GM19324 (cell line): Measurements from ENCODE around the gene UQCC2.

Experiments used
- ATAC-seq: cut with Tn5 transposase; IDR thresholded peaks from one replicate; pipeline ENCODE4 v1.9.1; 2021; ENCODE audit warnings: mild to moderate bottlenecking, moderate library complexity; ENCODE audit not compliant: unreplicated experiment, low FRiP score

UQCC2 gene

DNA sequence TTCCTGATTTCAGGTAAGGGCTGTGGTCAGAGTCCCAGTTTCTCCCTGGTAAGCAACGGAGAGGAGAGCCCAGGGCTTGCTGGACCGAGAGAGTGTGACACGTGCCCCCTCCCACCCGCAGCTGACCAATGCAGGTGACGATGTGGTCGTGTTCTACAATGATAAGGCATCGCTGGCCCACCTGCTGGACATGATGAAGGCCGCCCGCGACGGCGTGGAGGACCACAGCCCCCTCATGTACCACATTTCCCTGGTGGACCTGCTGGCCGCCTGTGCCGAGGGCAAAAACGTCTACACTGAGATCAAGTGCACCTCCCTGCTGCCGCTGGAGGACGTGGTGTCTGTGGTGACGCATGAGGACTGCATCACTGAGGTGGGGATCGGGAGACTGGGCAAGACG lies 31.7 kb downstream of the UQCC2 start:
- ATAC-seq, result no peak

GRCh38 chr6:33678932-33679490 lies 32.5 kb downstream of the UQCC2 start:
- ATAC-seq, result no peak

- no peak for ATAC-seq
Observed at GRCh38 chr6:33678233-33678931, 33.1 kb downstream of the UQCC2 start.

DNA sequence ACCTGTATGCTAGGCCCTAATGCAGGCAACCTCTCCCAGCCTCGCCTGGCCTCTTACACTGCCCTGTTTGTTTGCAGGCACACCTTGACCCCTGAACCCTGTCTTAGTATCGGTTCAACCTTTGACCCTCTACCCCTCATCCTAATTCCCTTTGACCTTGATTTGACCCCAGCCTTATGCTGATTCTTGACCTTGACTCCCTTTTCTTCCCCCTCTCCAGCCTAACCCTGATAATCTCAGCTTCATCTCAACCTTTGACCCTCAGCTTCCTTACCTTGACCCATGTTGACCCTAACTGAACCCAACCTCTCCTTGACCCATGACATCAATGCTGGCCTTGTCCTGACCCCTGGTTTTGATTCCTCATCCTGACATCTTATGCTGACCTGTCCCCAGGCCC lies 33.8 kb downstream of the UQCC2 start:
- no peak for ATAC-seq

DNA sequence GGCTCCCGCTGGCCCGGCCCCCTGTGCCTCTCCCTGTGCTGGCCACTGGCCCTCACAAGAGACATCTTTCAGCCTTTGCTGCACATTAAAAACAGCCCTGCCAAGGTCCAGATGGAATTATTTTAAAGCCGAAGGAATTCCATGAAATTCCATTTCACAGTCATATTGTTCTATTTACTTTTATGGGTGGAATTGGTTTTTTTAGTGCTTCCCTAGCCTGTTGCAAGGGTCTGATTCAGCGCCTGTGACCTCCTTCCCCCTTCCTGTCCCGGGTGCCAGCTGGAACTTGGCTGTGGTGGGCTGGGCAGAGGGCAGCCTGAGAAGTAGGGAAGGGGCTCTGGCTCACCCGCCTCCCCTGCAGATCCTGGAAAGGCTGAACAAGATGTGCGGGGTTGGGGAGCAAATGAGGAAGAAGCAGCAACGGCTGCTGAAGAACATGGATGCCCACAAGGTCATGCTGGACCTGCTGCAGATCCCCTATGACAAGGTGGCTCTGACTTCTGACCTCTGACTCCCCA lies 34.3 kb downstream of the UQCC2 start:
- ATAC-seq, result no peak

DNA sequence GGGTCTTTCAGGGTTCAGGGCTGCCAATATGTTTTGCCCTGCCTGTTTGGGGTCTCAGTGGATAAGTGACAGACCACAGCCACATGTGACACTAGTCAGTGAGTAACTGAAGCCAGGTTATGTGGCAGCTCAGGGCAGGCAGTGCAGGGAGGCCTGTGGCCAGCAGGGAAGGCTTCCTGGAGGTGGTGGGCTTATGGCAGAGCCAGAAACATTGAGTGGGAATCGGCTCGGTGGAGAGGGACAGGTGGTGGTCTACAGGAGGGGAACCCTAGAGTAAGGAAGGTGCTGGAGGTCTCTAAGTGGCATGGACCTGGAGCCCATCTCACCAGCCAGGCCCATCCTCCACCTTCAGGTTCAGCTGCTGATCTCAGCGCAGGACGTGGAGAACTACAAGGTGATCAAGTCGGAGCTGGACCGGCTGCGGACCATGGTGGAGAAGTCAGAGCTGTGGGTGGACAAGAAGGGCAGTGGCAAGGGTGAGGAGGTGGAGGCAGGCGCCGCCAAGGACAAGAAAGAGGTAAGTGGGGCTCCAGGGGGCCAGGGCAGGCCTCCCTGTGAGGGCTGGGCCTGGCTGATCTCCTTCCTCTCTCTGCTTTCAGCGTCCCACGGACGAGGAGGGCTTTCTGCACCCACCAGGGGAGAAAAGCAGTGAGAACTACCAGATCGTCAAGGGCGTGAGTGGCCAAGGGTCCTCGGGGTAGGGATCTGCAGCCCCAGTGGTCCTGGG lies 34.9 kb downstream of the UQCC2 start:
- ATAC-seq, result no peak

DNA sequence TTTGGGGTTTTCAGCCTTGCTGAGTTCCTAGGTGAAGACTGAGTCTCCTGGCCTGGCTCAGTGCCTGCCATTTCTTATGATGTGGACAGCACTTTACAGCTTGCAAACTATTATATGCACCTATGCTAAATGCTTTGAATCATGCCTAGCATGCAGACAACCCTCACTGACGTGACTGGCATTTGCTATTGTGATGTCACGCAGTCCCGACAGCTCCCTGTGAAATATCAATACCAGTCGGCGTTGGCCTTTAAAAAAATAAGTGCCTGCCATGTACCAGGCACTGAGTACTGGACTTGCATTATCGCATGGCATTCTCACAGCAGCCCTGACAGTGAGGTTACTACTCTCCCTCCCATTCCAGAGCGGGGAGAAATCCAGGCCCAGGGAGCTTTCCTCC lies 35.5 kb downstream of the UQCC2 start:
- ATAC-seq, result no peak

- ATAC-seq, result no peak
Observed at GRCh38 chr6:33673851-33674250, 37.6 kb downstream of the UQCC2 start.

DNA sequence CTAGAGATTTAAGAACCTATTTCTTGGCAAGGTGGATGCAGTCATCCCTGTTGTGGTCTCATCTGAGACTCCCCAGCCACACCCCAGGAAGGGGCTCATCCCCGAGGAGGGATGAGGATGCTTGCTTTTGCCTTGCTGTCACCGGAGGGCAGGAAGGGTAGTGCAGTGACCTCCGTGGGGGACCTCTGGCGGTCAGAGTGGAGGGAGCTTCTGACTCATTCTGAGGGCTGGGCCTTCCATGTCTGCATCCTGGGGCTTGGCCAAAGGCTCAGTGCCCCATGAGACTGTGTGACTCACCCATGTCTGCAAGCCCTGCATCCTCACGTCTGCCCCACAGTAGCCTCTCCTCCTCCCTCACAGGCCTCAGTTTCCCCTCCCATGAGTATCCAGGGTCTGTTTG lies 38.7 kb downstream of the UQCC2 start:
- ATAC-seq, result no peak

GRCh38 chr6:33671744-33672072 lies 39.8 kb downstream of the UQCC2 start:
- ATAC-seq, result no peak

- ATAC-seq, result no peak
Observed at GRCh38 chr6:33670971-33671743, 40.3 kb downstream of the UQCC2 start.

DNA sequence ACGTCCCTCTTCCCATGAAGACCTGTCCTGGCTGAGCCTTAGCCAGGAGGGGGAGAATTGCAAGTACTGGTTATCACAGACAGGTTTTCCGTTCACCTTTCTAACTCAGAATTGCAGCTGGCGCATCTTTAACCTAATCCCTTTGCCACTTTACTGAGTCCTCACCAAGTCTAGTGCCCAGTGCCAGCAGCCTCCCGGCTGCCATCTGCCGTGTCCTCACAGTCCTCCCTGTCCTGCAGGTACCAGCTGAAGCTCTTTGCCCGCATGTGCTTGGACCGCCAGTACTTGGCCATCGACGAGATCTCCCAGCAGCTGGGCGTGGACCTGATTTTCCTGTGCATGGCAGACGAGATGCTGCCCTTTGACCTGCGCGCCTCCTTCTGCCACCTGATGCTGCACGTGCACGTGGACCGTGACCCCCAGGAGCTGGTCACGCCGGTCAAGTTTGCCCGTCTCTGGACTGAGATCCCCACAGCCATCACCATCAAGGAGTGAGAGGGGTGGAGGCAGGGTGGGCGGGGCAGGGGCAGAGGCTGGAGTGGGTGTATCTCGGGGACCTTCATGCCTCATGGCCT lies 41.3 kb downstream of the UQCC2 start:
- ATAC-seq, result no peak

- ATAC-seq, result no peak
Observed at GRCh38 chr6:33668914-33669313, 42.6 kb downstream of the UQCC2 start.

- no peak for ATAC-seq
Observed at GRCh38 chr6:33668328-33668727, 43.2 kb downstream of the UQCC2 start.

- ATAC-seq, result no peak
Observed at GRCh38 chr6:33667776-33668175, 43.7 kb downstream of the UQCC2 start.

DNA sequence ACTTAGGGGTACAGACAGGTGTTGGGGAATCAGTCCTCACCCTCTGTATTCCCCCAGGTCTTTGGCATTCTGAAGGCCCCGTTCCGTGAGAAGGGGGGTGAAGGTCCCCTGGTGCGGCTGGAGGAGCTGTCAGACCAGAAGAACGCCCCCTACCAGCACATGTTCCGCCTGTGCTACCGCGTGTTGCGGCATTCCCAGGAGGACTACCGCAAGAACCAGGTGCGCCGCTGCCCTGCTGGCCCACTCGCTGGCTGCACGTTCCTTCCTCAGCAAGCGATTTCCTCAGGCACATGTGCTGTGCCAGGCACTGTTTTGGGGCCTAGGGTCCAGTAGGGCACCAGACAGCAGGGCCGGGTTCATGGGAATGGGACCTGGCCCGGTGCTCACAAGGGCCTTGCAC lies 44.4 kb downstream of the UQCC2 start:
- no peak for ATAC-seq

DNA sequence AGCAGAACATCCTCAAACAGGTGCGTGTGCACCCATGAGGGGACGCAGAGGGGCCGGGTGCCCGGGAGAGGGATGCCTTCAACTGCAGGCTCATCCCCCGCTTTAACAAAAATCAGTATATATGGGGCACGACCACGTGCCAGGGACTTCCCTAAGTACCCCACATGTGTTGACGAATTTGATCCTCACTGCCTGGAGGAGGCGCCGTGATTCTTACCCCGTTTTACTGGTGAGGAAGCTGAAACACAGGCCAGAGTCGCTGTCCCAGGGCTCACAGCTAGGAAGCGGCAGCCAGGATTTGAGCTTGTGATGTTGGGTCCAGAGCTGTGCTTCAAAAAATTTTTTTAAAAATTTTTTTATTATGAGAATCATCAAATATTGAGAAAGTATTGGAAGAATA lies 45.5 kb downstream of the UQCC2 start:
- no peak for ATAC-seq

- ATAC-seq, result no peak
Observed at GRCh38 chr6:33664506-33665057, 46.9 kb downstream of the UQCC2 start.

- no peak for ATAC-seq
Observed at GRCh38 chr6:33663727-33664449, 47.6 kb downstream of the UQCC2 start.

DNA sequence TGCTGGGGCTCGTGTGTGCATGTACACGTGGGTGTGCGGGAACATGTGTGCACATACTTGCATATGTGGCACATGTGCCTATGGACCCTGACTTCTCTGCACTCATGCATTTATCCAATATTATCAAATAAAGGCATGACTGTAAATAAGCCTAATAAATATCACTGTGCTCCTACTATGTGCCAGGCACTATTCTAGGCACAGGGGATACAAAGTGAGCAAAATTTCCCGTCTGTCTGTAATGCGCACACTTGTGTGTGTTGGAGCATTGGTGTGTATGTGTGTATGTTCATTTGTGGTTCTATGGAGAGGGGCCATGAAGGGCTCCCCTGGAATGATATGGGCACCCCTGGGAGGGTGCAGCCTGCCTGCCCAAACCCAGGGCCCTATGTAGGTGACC lies 48.5 kb downstream of the UQCC2 start:
- ATAC-seq, result no peak
